NK-92 treated with Interleukin-12 subunit alpha and Interleukin-12 subunit beta, amount 100 ng/mL, for 24 hours (cell line): Measurements from ENCODE around the gene ADPRS.

Experiments used
- DNase-seq: peaks from one replicate; lab custom pipeline; 2025; lab: John Stamatoyannopoulos, UW

The ADPRS gene

GRCh38 chr1:36088577-36089392 lies at the start of gene ADPRS:
TSS of gene ADPRS (plus strand) at chr1:36088892. CDS start at chr1:36088905, 13 bp downstream.
- DNase-seq, result peak; percentile 83

- DNase-seq, result no peak
These were observed 48.5 kb upstream of the ADPRS start for GRCh38 chr1:36040238-36040637.

- DNase-seq, result no peak
These were observed 36.9 kb upstream of the ADPRS start for GRCh38 chr1:36051821-36052220.

GRCh38 chr1:36053978-36054377 lies 34.7 kb upstream of the ADPRS start:
- DNase-seq, result no peak

- DNase-seq, result no peak
These were observed 33.0 kb upstream of the ADPRS start for GRCh38 chr1:36055706-36056105.

- DNase-seq, result no peak
These were observed 26.4 kb upstream of the ADPRS start for GRCh38 chr1:36062315-36062714.

- DNase-seq, result no peak
These were observed 20.8 kb upstream of the ADPRS start for GRCh38 chr1:36067871-36068270.

GRCh38 chr1:36068866-36069265 lies 19.8 kb upstream of the ADPRS start:
- DNase-seq, result no peak

- DNase-seq, result no peak
These were observed 18.3 kb upstream of the ADPRS start for GRCh38 chr1:36070349-36070748.

GRCh38 chr1:36076979-36077573 lies 11.6 kb upstream of the ADPRS start:
- DNase-seq, result no peak

- DNase-seq, result no peak
These were observed 8.5 kb upstream of the ADPRS start for GRCh38 chr1:36080236-36080635.

- no peak for DNase-seq
These were observed 7.9 kb upstream of the ADPRS start for GRCh38 chr1:36080801-36081200.

GRCh38 chr1:36081926-36082485 lies 6.7 kb upstream of the ADPRS start:
- DNase-seq, result no peak

GRCh38 chr1:36083219-36083618 lies 5.5 kb upstream of the ADPRS start:
- DNase-seq, result no peak

- no peak for DNase-seq
These were observed 4.8 kb upstream of the ADPRS start, which contains the start of gene TEKT2 for GRCh38 chr1:36083635-36084496. TSS of gene TEKT2 (plus strand) at chr1:36084094. CDS start at chr1:36084922, 828 bp downstream.

GRCh38 chr1:36084497-36085115 lies 4.1 kb upstream of the ADPRS start:
- DNase-seq, result no peak

- DNase-seq, result no peak
These were observed 3.6 kb upstream of the ADPRS start for GRCh38 chr1:36085126-36085525.

- DNase-seq, result no peak
These were observed 2.8 kb upstream of the ADPRS start for GRCh38 chr1:36085686-36086526.

- no peak for DNase-seq
These were observed 2.0 kb upstream of the ADPRS start for GRCh38 chr1:36086529-36087232.
